ENCODE measurements around the gene TOX3. TPM values are rescaled to one million over a fixed set of nuclear protein-coding genes. Genes with fewer than 3 reads are reported as not detected.

The TOX3 gene
- polyA plus RNA-seq, 3 donors = 32.6 to 33.6 (median 32.8) TPM

GRCh38 chr16:52567193-52567592, 20.2 kb upstream of the TOX3 start:
- DNase-seq (ENCODE audit: low read depth in 3 of 3, low spot score in 2 of 3) = no peak

- no peak for DNase-seq (ENCODE audit: low read depth in 3 of 3, low spot score in 2 of 3)
These were observed 17.0 kb upstream of the TOX3 start for GRCh38 chr16:52563767-52564611.

- DNase-seq (ENCODE audit: low read depth in 3 of 3, low spot score in 2 of 3) = no peak
These were observed 15.8 kb upstream of the TOX3 start for GRCh38 chr16:52562770-52563169.

- no peak for DNase-seq (ENCODE audit: low read depth in 3 of 3, low spot score in 2 of 3)
These were observed 15.2 kb upstream of the TOX3 start for GRCh38 chr16:52561910-52562741.

GRCh38 chr16:52558448-52558847, 11.5 kb upstream of the TOX3 start:
- DNase-seq (ENCODE audit: low read depth in 3 of 3, low spot score in 2 of 3) = no peak

- no peak for DNase-seq (ENCODE audit: low read depth in 3 of 3, low spot score in 2 of 3)
These were observed 10.3 kb upstream of the TOX3 start for GRCh38 chr16:52557236-52557635.

GRCh38 chr16:52556083-52556482, 9.1 kb upstream of the TOX3 start:
- DNase-seq (ENCODE audit: low read depth in 3 of 3, low spot score in 2 of 3) = no peak

GRCh38 chr16:52555572-52555971, 8.6 kb upstream of the TOX3 start:
- DNase-seq (ENCODE audit: low read depth in 3 of 3, low spot score in 2 of 3) = no peak

GRCh38 chr16:52554334-52554733, 7.4 kb upstream of the TOX3 start:
- DNase-seq (ENCODE audit: low read depth in 3 of 3, low spot score in 2 of 3) = no peak

GRCh38 chr16:52553322-52553721, 6.4 kb upstream of the TOX3 start:
- DNase-seq (ENCODE audit: low read depth in 3 of 3, low spot score in 2 of 3) = no peak

GRCh38 chr16:52552643-52553042, 5.7 kb upstream of the TOX3 start:
- no peak for DNase-seq (ENCODE audit: low read depth in 3 of 3, low spot score in 2 of 3)

- DNase-seq (ENCODE audit: low read depth in 3 of 3, low spot score in 2 of 3) = no peak
These were observed 2.2 kb upstream of the TOX3 start for GRCh38 chr16:52549011-52549692.

GRCh38 chr16:52548261-52549010, 1.5 kb upstream of the TOX3 start:
- no peak for DNase-seq (ENCODE audit: low read depth in 3 of 3, low spot score in 2 of 3)

- no peak for DNase-seq (ENCODE audit: low read depth in 3 of 3, low spot score in 2 of 3)
These were observed 882 bp upstream of the TOX3 start for GRCh38 chr16:52547834-52548215.

- DNase-seq (ENCODE audit: low read depth in 3 of 3, low spot score in 2 of 3) = no peak
These were observed 496 bp downstream of the TOX3 start for GRCh38 chr16:52546291-52547003.

- DNase-seq (ENCODE audit: low read depth in 3 of 3, low spot score in 2 of 3) = no peak
These were observed 1.1 kb downstream of the TOX3 start for GRCh38 chr16:52545898-52546266.

- DNase-seq (ENCODE audit: low read depth in 3 of 3, low spot score in 2 of 3) = no peak
These were observed 1.6 kb downstream of the TOX3 start for GRCh38 chr16:52545222-52545897.

- DNase-seq (ENCODE audit: low read depth in 3 of 3, low spot score in 2 of 3) = no peak
These were observed 2.2 kb downstream of the TOX3 start for GRCh38 chr16:52544703-52545102.

GRCh38 chr16:52543654-52544053, 3.3 kb downstream of the TOX3 start:
- DNase-seq (ENCODE audit: low read depth in 3 of 3, low spot score in 2 of 3) = no peak
